ENCODE results near the gene MRPL1. TPM values are rescaled to one million over a fixed set of nuclear protein-coding genes. Genes with fewer than 3 reads are reported as not detected.

The MRPL1 gene
- 52.3 TPM for total RNA-seq
- long read RNA-seq, transcript MRPL1-201 (9 exons, 1,490 nt): major isoform, 31 of 39 reads
- long read RNA-seq, partial matches to known transcripts: 4 of 39 reads
- long read RNA-seq, other reads (novel, unspliced or antisense): 4 of 39 reads

DNA sequence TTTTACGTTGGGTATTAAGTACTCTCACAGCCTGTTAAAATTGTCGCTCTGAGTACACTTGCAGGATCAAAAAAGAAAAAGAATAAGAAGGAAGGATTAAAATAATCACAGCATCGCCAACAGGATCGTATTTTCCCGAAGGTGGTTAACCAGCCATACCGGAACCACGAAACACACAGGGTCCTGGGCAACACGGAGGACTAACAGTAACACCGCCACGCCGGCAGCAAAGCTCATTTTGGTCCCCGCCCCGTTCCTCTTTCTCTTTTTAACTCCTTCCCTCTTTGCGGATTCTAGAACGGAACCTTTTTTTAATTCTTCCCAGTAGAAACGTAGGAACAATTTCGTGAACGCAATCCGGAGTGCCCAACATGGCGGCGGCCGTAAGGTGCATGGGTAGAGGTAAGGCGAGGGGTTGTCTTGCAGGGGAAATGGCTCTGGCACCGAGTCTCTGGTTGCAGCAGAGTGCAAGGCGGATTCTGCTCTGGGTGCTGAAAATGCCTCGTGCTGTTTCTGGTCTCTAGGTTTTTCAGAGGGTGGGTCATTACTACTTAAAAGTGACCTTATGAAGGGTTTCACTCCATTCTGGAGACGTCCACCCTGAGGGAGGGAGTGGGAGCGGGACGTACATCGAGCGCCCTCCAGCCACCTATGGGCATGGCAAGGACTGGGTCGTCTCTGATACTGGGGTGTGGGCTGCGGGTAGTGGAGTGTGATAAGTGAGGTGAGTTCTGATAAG, at the start of gene MRPL1:
MRPL1 (plus strand) TSS at position 353 of the 739 bp plus-strand sequence; CDS start at position 372, 19 bp downstream.
- intact Hi-C loops (cut with micrococcal nuclease): no loop called here
- ATAC-seq: peak; percentile 98
- peak; percentile 88 for DNase-seq

DNA sequence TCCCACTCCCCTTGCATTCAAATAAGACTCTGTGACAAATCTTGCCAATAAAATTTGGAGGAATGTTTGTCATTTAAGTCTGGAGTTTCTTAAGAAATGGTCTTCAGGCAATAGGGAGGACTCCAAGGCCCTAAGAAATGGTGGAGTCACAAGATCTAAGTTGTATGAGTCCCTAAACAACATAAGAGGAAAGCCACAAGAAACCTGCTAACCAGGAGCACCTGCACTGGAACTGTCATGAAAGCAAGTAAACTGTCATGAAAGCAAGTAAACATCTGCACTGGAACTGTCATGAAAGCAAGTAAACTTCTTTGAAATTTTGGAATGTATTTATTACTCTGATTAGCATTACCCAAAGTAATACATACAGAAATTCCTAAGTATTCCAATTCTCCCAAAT, 47.0 kb upstream of the MRPL1 start:
- ATAC-seq: no peak
- intact Hi-C loops (cut with micrococcal nuclease): no loop called here
- DNase-seq: no peak

- intact Hi-C loops (cut with micrococcal nuclease): no loop called here
- no peak for ATAC-seq
- DNase-seq: no peak
Measured at GRCh38 chr4:77816546-77816945, 46.1 kb upstream of the MRPL1 start.

DNA sequence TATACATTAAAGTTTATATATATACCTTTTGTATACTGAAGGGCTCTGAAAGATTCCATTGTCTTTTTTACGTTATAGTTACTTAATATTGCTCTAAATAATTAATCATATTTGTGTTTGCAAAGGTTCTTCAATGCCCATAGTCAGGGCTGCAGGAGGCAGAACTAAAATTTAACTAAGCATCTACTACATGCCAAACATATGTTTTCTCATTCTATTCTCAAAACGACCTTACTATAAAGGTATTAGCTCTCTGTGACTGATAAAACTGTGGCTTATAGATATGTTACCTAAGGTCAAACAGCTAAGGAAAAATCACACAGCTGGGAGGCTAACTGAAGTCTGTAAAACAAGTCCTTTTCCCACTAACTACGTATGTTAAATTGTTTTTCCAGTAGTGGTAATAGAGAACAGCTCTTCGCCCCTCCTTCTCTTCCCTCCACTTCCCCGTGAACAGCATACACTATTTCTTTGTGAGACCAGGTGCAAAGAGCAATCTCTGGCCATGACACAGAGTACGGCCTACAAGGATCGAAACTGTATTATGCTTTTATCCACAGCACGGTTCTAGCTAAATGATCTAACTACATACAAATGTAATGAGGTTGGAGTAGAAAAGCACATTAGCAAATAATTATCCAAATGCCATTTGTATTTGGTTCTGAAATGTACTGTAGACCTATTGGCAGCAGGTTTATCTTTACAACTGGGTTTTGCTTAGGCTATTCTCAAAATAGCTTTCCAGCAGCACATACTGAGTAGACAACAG, 45.1 kb upstream of the MRPL1 start:
- DNase-seq: no peak
- intact Hi-C loops (cut with micrococcal nuclease): no loop called here
- no peak for ATAC-seq

GRCh38 chr4:77818073-77818601, 44.5 kb upstream of the MRPL1 start:
- intact Hi-C loops (cut with micrococcal nuclease): no loop called here
- DNase-seq (peak; percentile 82), ATAC-seq (peak; percentile 65)

DNA sequence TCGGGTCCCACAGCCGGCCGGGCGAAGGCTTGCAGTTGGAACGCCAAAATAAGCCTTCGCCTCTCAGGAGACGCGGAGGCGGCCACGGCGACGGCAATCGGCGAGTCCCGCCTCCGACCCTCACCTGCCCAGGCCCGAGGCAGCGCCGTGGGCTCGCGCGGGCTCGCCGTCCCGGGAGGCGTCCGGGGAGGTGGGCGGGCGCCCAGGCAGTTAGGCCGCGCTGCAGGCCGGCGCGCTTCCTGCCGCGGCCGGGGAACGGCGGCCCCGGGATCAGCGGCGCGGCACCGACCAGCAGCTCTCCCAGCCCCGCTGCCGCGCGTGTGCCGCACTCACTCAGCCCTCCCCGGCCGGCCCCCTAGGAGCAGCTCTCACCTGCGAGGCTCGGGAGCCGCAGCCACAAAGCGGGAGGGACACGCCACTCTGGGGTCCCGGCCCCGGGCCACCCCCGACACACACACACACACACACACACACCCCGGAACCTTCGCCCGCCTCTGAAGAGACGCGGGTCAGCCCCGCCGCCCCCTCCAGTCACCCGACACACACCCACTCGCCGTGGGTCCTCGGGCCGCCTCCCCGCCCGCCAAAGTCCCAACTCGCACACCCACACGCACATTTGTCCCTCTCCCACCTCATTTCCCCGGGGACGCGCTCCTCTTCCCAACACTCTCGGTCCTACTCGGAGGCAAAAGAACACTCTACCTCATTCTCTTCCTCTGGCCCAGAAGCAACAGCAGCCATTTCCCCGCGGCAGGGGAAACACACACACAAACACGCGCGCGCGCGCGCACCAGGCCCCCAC, 43.8 kb upstream of the MRPL1 start, which contains the start of gene CNOT6L:
CNOT6L (minus strand) TSS at position 767 of the 802 bp plus-strand sequence; CDS start at position 707, 60 bp downstream.
- DNase-seq (peak; percentile 89), ATAC-seq (peak; percentile 78)
- intact Hi-C loops (cut with micrococcal nuclease): no loop called here

- DNase-seq: no peak
- intact Hi-C loops (cut with micrococcal nuclease): no loop called here
- ATAC-seq: peak; percentile 27
Measured at GRCh38 chr4:77819404-77819842, 43.2 kb upstream of the MRPL1 start.

- intact Hi-C loops (cut with micrococcal nuclease): no loop called here
- peak; percentile 95 for DNase-seq
- peak; percentile 94 for ATAC-seq
Measured at GRCh38 chr4:77819843-77820648, 42.6 kb upstream of the MRPL1 start.

DNA sequence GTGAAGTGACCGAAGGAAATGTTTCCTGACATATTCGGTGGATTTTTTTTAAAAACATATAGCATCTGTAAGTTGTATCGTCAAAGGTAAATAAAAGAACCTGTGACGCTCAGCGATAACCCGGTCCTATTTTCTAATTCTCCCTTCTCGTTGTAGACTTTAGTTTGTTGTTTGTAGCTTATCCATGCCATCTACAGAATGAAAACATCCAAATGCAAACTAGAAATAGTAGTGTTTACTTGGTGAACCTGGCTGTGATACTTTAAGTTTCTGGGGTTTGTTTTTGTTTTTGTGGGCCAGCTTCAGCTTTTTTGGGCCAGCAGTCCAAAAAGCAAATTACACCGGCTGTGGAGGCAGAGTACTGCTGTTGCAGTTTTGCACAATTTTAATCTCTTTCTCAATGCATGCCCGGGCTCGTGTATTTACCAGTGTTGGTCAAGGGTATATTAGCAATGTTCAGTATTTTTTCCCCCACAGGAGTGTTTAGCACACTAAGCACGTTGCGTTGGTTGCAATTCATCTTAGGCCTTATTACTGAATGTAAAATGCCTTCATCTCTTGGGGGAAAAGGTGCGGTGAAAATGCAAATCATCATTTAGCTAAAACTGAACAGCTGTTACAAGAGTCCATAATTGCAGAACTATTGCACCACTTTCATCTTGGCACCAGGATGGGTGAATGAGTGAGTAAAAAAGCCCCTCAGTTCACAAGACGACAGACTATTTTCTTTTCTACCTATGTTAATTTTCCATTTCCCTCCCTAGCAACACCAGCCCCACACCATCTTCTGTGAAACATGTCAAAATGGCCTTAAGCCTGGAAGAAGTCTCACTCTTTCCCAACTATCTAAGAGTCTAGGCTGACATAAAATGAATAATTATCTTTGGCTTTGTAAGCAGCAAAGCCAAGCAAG, 41.7 kb upstream of the MRPL1 start:
- intact Hi-C loops (cut with micrococcal nuclease): no loop called here
- DNase-seq (no peak), ATAC-seq (no peak)

- intact Hi-C loops (cut with micrococcal nuclease): no loop called here
- ATAC-seq: no peak
- no peak for DNase-seq
Measured at GRCh38 chr4:77821775-77822174, 40.9 kb upstream of the MRPL1 start.

GRCh38 chr4:77826275-77826674, 36.4 kb upstream of the MRPL1 start:
- intact Hi-C loops (cut with micrococcal nuclease): no loop called here
- ATAC-seq: no peak
- no peak for DNase-seq

- ATAC-seq: no peak
- intact Hi-C loops (cut with micrococcal nuclease): no loop called here
Measured at GRCh38 chr4:77827343-77827742, 35.3 kb upstream of the MRPL1 start.

DNA sequence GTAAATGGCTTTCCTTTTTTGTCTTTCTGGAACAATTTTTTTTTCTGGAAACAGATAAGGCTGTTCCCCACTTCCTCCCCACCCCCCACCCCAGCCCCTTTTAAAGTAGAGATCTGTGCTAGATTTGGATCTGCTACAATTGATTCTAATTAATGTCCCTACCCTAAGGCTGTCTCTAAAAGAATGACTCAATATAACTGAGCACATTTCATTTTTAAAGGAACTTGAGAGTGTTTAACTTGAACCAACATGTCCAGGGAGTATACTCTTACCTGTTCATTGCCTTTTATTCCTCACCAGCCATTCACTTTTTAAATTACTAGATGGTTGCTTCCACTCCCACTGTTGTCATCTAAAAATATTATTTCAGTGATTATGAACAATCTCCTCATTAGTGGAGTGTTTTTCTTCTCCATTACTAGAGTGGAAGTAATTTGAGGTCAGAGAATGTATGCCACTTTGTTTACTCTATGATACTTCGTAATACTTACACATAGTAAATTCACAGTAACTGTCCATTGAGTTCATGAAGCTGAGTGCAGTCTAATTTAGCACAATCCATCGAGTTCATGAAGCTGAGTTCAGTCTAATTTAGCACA, 29.4 kb upstream of the MRPL1 start:
- ATAC-seq: no peak

More at GRCh38 chr4:77827343-77827742, 35.3 kb upstream of the MRPL1 start:
- DNase-seq: no peak

GRCh38 chr4:77834403-77834802, 28.2 kb upstream of the MRPL1 start:
- DNase-seq (no peak), ATAC-seq (no peak)
- intact Hi-C loops (cut with micrococcal nuclease): no loop called here

More for the DNA sequence above, 29.4 kb upstream of the MRPL1 start:
- DNase-seq: no peak
- intact Hi-C loops (cut with micrococcal nuclease): no loop called here

- DNase-seq (no peak), ATAC-seq (no peak)
- intact Hi-C loops (cut with micrococcal nuclease): no loop called here
Measured at GRCh38 chr4:77843628-77844027, 19.0 kb upstream of the MRPL1 start.

DNA sequence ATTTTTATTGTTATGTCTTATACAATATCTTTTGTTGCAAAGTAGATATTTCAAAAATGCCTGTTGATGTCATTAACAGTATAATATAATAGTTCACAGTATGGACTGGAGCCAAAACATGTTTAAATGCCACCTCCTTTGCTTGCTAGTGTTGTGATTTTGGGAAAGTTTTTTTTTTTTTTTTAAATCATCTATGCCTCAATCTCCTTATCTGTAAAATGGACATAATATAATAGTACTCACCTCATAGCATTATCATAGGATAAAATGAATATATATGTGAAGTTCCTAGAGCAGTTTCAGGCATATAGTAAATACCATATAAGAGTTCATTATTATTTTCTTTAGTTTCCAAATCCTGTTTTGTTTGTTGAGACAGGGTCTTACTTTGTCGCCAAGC, 18.3 kb upstream of the MRPL1 start:
- no peak for ATAC-seq
- DNase-seq: no peak
- intact Hi-C loops (cut with micrococcal nuclease): no loop called here

DNA sequence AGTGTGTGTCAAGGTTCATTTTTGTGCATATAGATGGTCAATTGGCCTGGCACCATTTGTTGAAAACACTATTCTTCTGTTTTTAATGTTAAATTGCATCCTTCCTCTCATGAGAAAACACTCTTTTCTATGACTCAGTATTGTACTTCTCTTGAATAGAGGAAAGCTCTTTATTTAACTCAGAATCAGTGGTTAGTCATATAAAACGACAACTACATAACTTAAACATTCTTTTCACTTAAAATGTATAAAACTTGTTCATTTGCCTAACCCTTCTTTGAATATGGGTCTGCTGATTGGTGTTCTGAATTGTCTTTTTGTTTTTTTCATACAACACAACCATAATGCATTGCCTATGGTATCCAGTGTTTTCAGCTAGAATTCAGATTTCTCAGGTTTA, 17.2 kb upstream of the MRPL1 start:
- DNase-seq: no peak
- intact Hi-C loops (cut with micrococcal nuclease): no loop called here

More for the DNA sequence above, 17.2 kb upstream of the MRPL1 start:
- no peak for ATAC-seq

Data from left ventricle myocardium superior (tissue), 1 donor.